C4-2B (cell line): ENCODE measurements around the gene PSAPL1.

Experiments
- H3K27ac ChIP-seq: fragments of 450-650 bp; 2 replicates; pipeline ENCODE4 v1.5.1; 2017
- ZFX ChIP-seq: fragments of 450-650 bp; IDR thresholded peaks from 2 replicates; pipeline ENCODE4 v1.6.1; 2017
- TF ChIP-seq, protein P1 (sequence below): fragments of 450-650 bp; conservative IDR thresholded peaks from 2 replicates; pipeline ENCODE4 v1.5.1; 2017; ENCODE audit warnings: mild to moderate bottlenecking

Gene PSAPL1

GRCh38 chr4:7396186-7396910 lies 38.4 kb downstream of the PSAPL1 start:
- TF ChIP-seq, protein P1, sequence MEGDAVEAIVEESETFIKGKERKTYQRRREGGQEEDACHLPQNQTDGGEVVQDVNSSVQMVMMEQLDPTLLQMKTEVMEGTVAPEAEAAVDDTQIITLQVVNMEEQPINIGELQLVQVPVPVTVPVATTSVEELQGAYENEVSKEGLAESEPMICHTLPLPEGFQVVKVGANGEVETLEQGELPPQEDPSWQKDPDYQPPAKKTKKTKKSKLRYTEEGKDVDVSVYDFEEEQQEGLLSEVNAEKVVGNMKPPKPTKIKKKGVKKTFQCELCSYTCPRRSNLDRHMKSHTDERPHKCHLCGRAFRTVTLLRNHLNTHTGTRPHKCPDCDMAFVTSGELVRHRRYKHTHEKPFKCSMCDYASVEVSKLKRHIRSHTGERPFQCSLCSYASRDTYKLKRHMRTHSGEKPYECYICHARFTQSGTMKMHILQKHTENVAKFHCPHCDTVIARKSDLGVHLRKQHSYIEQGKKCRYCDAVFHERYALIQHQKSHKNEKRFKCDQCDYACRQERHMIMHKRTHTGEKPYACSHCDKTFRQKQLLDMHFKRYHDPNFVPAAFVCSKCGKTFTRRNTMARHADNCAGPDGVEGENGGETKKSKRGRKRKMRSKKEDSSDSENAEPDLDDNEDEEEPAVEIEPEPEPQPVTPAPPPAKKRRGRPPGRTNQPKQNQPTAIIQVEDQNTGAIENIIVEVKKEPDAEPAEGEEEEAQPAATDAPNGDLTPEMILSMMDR: no peak
- no peak for TF ChIP-seq ZFX
- H3K27ac ChIP-seq: no peak overlapping the region

DNA sequence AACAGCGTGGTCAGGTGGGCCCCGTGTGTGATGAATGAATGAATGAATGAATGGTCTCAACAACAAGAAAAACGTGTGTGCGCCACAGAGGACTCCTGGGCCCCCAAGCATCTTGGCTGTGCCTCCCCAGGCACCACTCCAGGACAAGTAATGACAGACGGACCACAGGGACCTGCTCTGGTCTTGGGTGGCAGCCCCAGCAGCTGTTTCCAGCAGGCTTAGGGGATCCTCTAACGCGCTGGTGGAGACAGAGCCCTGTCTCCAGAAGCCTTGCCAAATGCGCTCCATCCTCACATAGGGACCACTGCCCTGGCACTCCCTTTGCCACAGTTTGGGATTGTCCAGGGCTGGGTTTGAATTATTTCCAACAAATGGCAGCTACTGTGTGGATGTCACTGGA lies 39.1 kb downstream of the PSAPL1 start:
- TF ChIP-seq, protein P1: no peak
- no peak for TF ChIP-seq ZFX
- H3K27ac ChIP-seq: no peak overlapping the region

DNA sequence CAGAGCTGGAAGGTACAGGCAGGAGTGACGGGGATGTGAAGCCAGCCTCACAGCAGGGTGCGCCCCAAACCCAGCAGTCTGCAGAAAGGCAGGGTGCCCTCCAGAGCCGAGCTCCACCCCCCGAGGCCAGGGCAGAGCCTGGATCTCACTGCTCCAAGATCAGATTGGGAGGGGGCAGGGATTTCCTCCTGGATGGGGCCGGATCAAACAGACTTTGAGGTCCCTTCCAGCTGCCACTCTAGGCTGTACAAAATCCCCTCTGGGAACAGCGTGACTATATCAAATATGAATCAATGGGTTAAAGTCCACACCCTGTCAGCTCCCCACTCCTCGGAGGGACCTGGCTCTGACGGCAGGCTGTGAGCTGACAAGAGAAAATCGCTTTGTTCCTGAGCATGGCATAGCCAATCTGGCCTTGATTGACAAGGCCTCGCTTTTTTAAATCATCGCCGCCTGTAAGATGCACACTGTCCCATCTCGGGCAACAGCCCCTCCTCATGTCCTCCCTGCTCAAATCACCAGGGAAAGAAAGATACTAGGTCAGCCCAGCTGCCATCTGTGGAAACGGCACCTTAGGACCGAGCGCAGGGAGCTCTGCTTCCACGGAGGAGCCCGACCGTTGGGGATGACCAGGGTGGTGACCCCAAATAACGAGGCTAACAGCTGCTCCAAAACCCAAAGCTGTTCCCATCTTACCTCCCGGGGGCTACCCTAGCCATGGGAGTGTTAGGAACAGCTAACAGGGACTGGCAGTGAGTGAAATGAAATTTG lies 39.9 kb downstream of the PSAPL1 start:
- TF ChIP-seq, protein P1: no peak
- TF ChIP-seq ZFX: no peak
- H3K27ac ChIP-seq: no peak overlapping the region

- TF ChIP-seq, protein P1: no peak
- TF ChIP-seq ZFX: no peak
- no peak overlapping the region for H3K27ac ChIP-seq
Measured at GRCh38 chr4:7393601-7394575, 40.8 kb downstream of the PSAPL1 start.

- H3K27ac ChIP-seq: no peak overlapping the region
- TF ChIP-seq ZFX: no peak
- TF ChIP-seq, protein P1: no peak
Measured at GRCh38 chr4:7392438-7393421, 42.0 kb downstream of the PSAPL1 start.

- TF ChIP-seq ZFX: no peak
- TF ChIP-seq, protein P1: no peak
- no peak overlapping the region for H3K27ac ChIP-seq
Measured at GRCh38 chr4:7391637-7392437, 42.9 kb downstream of the PSAPL1 start.
